Astrocyte (in vitro differentiated cells and primary cell): Measurements from ENCODE around the gene PTPRD. TPM values are rescaled to one million over a fixed set of nuclear protein-coding genes. Genes with fewer than 3 reads are reported as not detected.

Experiments
- DNase-seq: peaks from one replicate; pipeline ENCODE4 v3.0.0-alpha.2; 2010; ENCODE audit warnings: low read depth
- FAIRE-seq: peaks from 2 replicates; lab custom pipeline; 2011; peaks lifted over from hg19 to GRCh38; lab: Jason Lieb, UNC
- H2AFZ ChIP-seq: 2 replicates; pipeline ENCODE4 v1.6.0; 2012; ENCODE audit warnings: low read depth, low read length, inconsistent platforms
- H3K27ac ChIP-seq: 2 replicates; pipeline ENCODE4 v1.5.1; 2011; ENCODE audit warnings: low read depth, low read length, inconsistent platforms
- H3K27me3 ChIP-seq: 2 replicates; pipeline ENCODE4 v1.6.0; 2011; ENCODE audit warnings: low read length, inconsistent platforms; ENCODE audit not compliant: insufficient read depth
- H3K36me3 ChIP-seq: 2 replicates; pipeline ENCODE4 v1.5.1; 2011; ENCODE audit warnings: low read length, inconsistent platforms; ENCODE audit not compliant: insufficient read depth
- H3K4me1 ChIP-seq: 2 replicates; pipeline ENCODE4 v1.5.1; 2011; ENCODE audit warnings: low read length, inconsistent platforms; ENCODE audit not compliant: insufficient read depth
- H3K4me2 ChIP-seq: 2 replicates; pipeline ENCODE4 v1.6.0; 2012; ENCODE audit warnings: low read length, inconsistent platforms
- H3K4me3 ChIP-seq: 2 replicates; pipeline ENCODE4 v1.5.1; 2011; ENCODE audit warnings: low read depth, mild to moderate bottlenecking, low read length, inconsistent platforms; ENCODE audit not compliant: insufficient read depth
- H3K79me2 ChIP-seq: 2 replicates; pipeline ENCODE4 v1.6.0; 2012; ENCODE audit warnings: mild to moderate bottlenecking, low read length, inconsistent platforms; ENCODE audit not compliant: insufficient read depth
- H3K9ac ChIP-seq: 2 replicates; pipeline ENCODE4 v1.6.0; 2012; ENCODE audit warnings: mild to moderate bottlenecking, low read length, inconsistent platforms
- H3K9me3 ChIP-seq: 2 replicates; pipeline ENCODE4 v1.5.1; 2012; ENCODE audit warnings: low read depth, mild to moderate bottlenecking, low read length, inconsistent platforms; ENCODE audit not compliant: insufficient read depth
- H4K20me1 ChIP-seq: 2 replicates; pipeline ENCODE4 v1.6.0; 2012; ENCODE audit warnings: low read length, inconsistent platforms; ENCODE audit not compliant: insufficient read depth
- H3K27ac Mint-ChIP-seq: one replicate; pipeline ENCODE4 v1.8.0; 2021; ENCODE audit warnings: mild to moderate bottlenecking, mixed read lengths; ENCODE audit not compliant: unreplicated experiment
- H3K27me3 Mint-ChIP-seq: one replicate; pipeline ENCODE4 v1.8.0; 2021; ENCODE audit warnings: low read depth, mixed read lengths; ENCODE audit not compliant: unreplicated experiment
- H3K36me3 Mint-ChIP-seq: one replicate; pipeline ENCODE4 v1.8.0; 2021; ENCODE audit warnings: low read depth, mixed read lengths; ENCODE audit not compliant: unreplicated experiment
- H3K4me1 Mint-ChIP-seq: one replicate; pipeline ENCODE4 v1.8.0; 2021; ENCODE audit warnings: low read depth, mixed read lengths; ENCODE audit not compliant: unreplicated experiment
- H3K4me3 Mint-ChIP-seq: one replicate; pipeline ENCODE4 v1.8.0; 2021; ENCODE audit warnings: mild to moderate bottlenecking, moderate library complexity, mixed read lengths; ENCODE audit not compliant: unreplicated experiment
- H3K9me3 Mint-ChIP-seq: one replicate; pipeline ENCODE4 v1.8.0; 2021; ENCODE audit warnings: mild to moderate bottlenecking, mixed read lengths; ENCODE audit not compliant: unreplicated experiment
- CTCF ChIP-seq: IDR thresholded peaks from 2 replicates; pipeline ENCODE4 v1.5.1; 2011; ENCODE audit warnings: low read depth, mild to moderate bottlenecking, inconsistent platforms, low read length, moderate library complexity; ENCODE audit not compliant: insufficient read depth
- EZH2 ChIP-seq: IDR thresholded peaks from 2 replicates; pipeline ENCODE4 v1.6.1; 2012; ENCODE audit warnings: mild to moderate bottlenecking, low read length, inconsistent platforms; ENCODE audit not compliant: insufficient read depth
- total RNA-seq: library from RNA; stranded (reverse); gene quantifications from 2 replicates; pipeline ENCODE4 v1.2.1, GENCODE V29; 2021

Gene PTPRD
- total RNA-seq, 1 donor from 2014 or later, result 88.1 TPM

GRCh38 chr9:9352877-9353481 is 1259.8 kb downstream of the PTPRD start:
- H3K27ac Mint-ChIP-seq, result no peak overlapping the region
- H4K20me1 ChIP-seq, result no peaks in the 10 kb centered on the region
- H3K4me2 ChIP-seq, result no peak overlapping the region
- no peak for FAIRE-seq
- no peaks in the 10 kb centered on the region for H3K27me3 ChIP-seq
- DNase-seq, result no peak
- H3K9me3 ChIP-seq, result no peaks in the 10 kb centered on the region
- no peaks in the 10 kb centered on the region for H3K4me1 Mint-ChIP-seq
- no peak for TF ChIP-seq EZH2
- peak; percentile 67 for TF ChIP-seq CTCF
- H3K9me3 Mint-ChIP-seq, result no peaks in the 10 kb centered on the region
- no peaks in the 10 kb centered on the region for H3K4me1 ChIP-seq
- H3K4me3 Mint-ChIP-seq, result no peak overlapping the region
- no peak overlapping the region for H3K9ac ChIP-seq
- no peak overlapping the region for H3K4me3 ChIP-seq
- H3K27ac ChIP-seq, result no peak overlapping the region
- H2AFZ ChIP-seq, result no peak overlapping the region
- H3K36me3 Mint-ChIP-seq, result no peaks in the 10 kb centered on the region
- H3K79me2 ChIP-seq, result no peaks in the 10 kb centered on the region
- H3K36me3 ChIP-seq, result no peaks in the 10 kb centered on the region
- H3K27me3 Mint-ChIP-seq, result no peaks in the 10 kb centered on the region

DNA sequence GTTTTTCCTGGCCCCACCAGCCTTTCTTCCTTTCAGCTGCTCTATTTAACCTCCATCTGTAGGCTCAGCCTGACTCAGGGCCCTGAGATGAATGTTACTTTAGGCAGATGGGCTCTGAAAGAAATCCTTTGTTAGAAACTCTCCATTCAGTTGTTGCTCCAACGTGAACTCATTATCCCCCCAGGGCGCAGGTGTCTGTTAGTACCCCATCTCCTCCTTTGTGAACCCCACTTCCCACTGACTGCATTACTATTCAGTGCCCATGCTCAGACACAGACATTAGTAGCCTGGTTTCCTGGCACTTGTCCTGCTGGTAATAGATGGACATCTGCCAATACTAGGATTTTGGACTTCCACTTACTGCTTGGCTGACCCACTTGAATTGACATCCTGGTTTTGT is 1271.6 kb downstream of the PTPRD start:
- no peak overlapping the region for H2AFZ ChIP-seq
- FAIRE-seq (no peak), DNase-seq (no peak)
- no peaks in the 10 kb centered on the region for H3K36me3 ChIP-seq
- no peak overlapping the region for H3K9ac ChIP-seq
- no peak overlapping the region for H3K4me2 ChIP-seq
- H3K4me1 ChIP-seq, result no peaks in the 10 kb centered on the region
- no peaks in the 10 kb centered on the region for H3K9me3 ChIP-seq
- no peaks in the 10 kb centered on the region for H3K27me3 ChIP-seq
- no peaks in the 10 kb centered on the region for H3K36me3 Mint-ChIP-seq
- no peak overlapping the region for H3K4me3 ChIP-seq
- peaks cover 8% of the 10 kb centered on the region for H3K9me3 Mint-ChIP-seq
- no peak overlapping the region for H3K27ac ChIP-seq
- TF ChIP-seq CTCF, result no peak
- no peak for TF ChIP-seq EZH2
- H3K4me3 Mint-ChIP-seq, result no peak overlapping the region
- H3K4me1 Mint-ChIP-seq, result no peaks in the 10 kb centered on the region
- H3K27me3 Mint-ChIP-seq, result no peaks in the 10 kb centered on the region
- H3K27ac Mint-ChIP-seq, result no peak overlapping the region
- no peaks in the 10 kb centered on the region for H3K79me2 ChIP-seq
- H4K20me1 ChIP-seq, result no peaks in the 10 kb centered on the region

DNA sequence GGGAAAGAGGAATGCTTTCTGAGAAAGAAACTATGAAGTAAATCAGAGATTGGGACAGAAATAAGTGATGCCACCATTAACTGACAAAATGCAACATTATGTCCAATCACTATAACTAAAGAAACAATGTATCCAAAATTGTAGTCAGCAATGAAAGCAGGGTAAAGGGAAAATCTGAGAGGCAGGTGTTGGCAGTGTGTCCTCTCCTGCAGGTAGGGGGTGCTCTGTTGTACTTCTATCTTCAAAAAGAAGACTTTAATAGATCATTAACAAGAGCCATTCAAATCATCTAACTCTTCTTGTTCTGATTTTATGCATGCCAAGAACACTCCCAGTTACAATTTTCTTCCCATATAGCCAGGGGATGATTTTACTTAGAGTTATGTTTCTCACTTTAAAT is 1275.7 kb downstream of the PTPRD start:
- Mint-ChIP-seq H3K4me1 (no peaks in the 10 kb centered on the region), H3K9me3 (no peaks in the 10 kb centered on the region), H3K4me3 (no peak overlapping the region), H3K27me3 (no peaks in the 10 kb centered on the region), H3K36me3 (no peaks in the 10 kb centered on the region), H3K27ac (no peak overlapping the region)
- Histone ChIP-seq H4K20me1 (no peaks in the 10 kb centered on the region), H3K27ac (no peak overlapping the region), H3K9me3 (no peaks in the 10 kb centered on the region), H3K4me1 (no peaks in the 10 kb centered on the region), H3K36me3 (no peaks in the 10 kb centered on the region), H3K4me2 (no peak overlapping the region), H3K4me3 (no peak overlapping the region), H3K9ac (no peak overlapping the region), H2AFZ (no peak overlapping the region), H3K79me2 (no peaks in the 10 kb centered on the region), H3K27me3 (no peaks in the 10 kb centered on the region)
- FAIRE-seq (no peak), DNase-seq (no peak)
- TF ChIP-seq CTCF (no peak), EZH2 (no peak)
